GM23338 (cell line): Measurements from ENCODE around the gene ELOF1.

Experiments used
- CTCF ChIP-seq, 2 experiments: fragments of 200-600 bp in 1 of 2; sonication (generic) in 1 of 2; conservative IDR thresholded peaks; 2 replicates each; pipeline versions ENCODE4 v1.5.1 to v1.6.1; 2016 to 2017; ENCODE audit warnings: antibody characterized with exemption in 2 of 2, low read depth in 2 of 2, mild to moderate bottlenecking in 2 of 2, moderate library complexity in 1 of 2
- EZH2 ChIP-seq: fragments of 200-600 bp; sonication (generic); IDR thresholded peaks from one replicate; pipeline ENCODE4 v1.8.0; 2017; ENCODE audit warnings: antibody characterized with exemption, mild to moderate bottlenecking, low read depth; ENCODE audit not compliant: unreplicated experiment
- EZH2phosphoT487 ChIP-seq: fragments of 200-600 bp; sonication (generic); IDR thresholded peaks from one replicate; pipeline ENCODE4 v1.8.1; 2018; ENCODE audit warnings: antibody characterized with exemption; ENCODE audit not compliant: unreplicated experiment
- POLR2AphosphoS5 ChIP-seq: IDR thresholded peaks from 2 replicates; pipeline ENCODE4 v1.6.1; 2016; ENCODE audit warnings: antibody characterized with exemption, low read depth
- REST ChIP-seq: IDR thresholded peaks from one replicate; pipeline ENCODE4 v1.6.1; 2018; ENCODE audit warnings: antibody characterized with exemption; ENCODE audit not compliant: unreplicated experiment
- ZNF331 ChIP-seq: fragments of 250-450 bp; sonication (Bioruptor Pico); IDR thresholded peaks from 2 replicates; pipeline ENCODE4 v1.5.0; 2020; ENCODE audit warnings: low read depth, mild to moderate bottlenecking, moderate library complexity

GRCh38 chr19:11586331-11586730 is 27.3 kb upstream of the ELOF1 start:
- TF ChIP-seq REST (no peak), CTCF (conservative IDR thresholded peaks at IDR 0.05; ENCODE audit: low read depth in 2 of 2) (no peak), EZH2 (no peak), EZH2phosphoT487 (no peak), POLR2AphosphoS5 (no peak), ZNF331 (CRISPR knock-in tag) (no peak)
